ENCODE measurements around the gene TLK1. TPM values are rescaled to one million over a fixed set of nuclear protein-coding genes. Genes with fewer than 3 reads are reported as not detected.

Gene TLK1
- total and polyA plus RNA-seq, 2 experiments from 2014 or later, result 41.2 to 45.0 TPM

- TF ChIP-seq CREB1 (CRISPR knock-in tag; IDR thresholded peaks at IDR 0.05; ENCODE audit: low read depth), result no peak
- TF ChIP-seq EZH2phosphoT487 (IDR thresholded peaks at IDR 0.05; ENCODE audit: unreplicated experiment), result no peak
- no peak for TF ChIP-seq ZNF331 (CRISPR knock-in tag; IDR thresholded peaks at IDR 0.05; ENCODE audit: low read depth)
- TF ChIP-seq POLR2AphosphoS5 (IDR thresholded peaks at IDR 0.05; ENCODE audit: low read depth), result no peak
Observed at GRCh38 chr2:171200469-171200868, 39.8 kb upstream of the TLK1 start (continued).

GRCh38 chr2:171191021-171191420 is 30.3 kb upstream of the TLK1 start:
- Histone ChIP-seq H3K4me1 (ENCODE audit: insufficient read depth) (peaks cover 4% of the 10 kb centered on the region; the same call in 1 of the 2 replicates), H3K27me3 (ENCODE audit: insufficient read depth) (no peaks in the 10 kb centered on the region), H4K20me1 (replicated peaks; ENCODE audit: insufficient read depth) (no peaks in the 10 kb centered on the region), H3K4me3 (no peak overlapping the region), H3K9me2 (ENCODE audit: insufficient read depth) (no peaks in the 10 kb centered on the region), H3K4me2 (no peak overlapping the region), H3K79me2 (replicated peaks; ENCODE audit: insufficient read depth) (no peaks in the 10 kb centered on the region), H2AFZ (peak overlapping the region; percentile 65; the same call in 1 of the 2 replicates), H3K27ac (ENCODE audit: low read depth) (no peak overlapping the region), H3F3A (replicated peaks; ENCODE audit: low read depth) (no peaks in the 10 kb centered on the region), H3K36me3 (ENCODE audit: insufficient read depth) (no peaks in the 10 kb centered on the region)
- Mint-ChIP-seq H3K4me1 (no peaks in the 10 kb centered on the region), H3K36me3 (ENCODE audit: low read depth) (no peaks in the 10 kb centered on the region), H3K27ac (no peak overlapping the region), H3K27me3 (ENCODE audit: insufficient read depth, low read depth, poor library complexity) (peaks cover 7% of the 10 kb centered on the region), H3K9me3 (no peaks in the 10 kb centered on the region), H3K4me3 (no peak overlapping the region)
- no peak for ATAC-seq
- TF ChIP-seq ZNF114 (CRISPR knock-in tag; IDR thresholded peaks at IDR 0.05), result no peak
- TF ChIP-seq REST (IDR thresholded peaks at IDR 0.05; ENCODE audit: unreplicated experiment), result no peak
- no peak for TF ChIP-seq CTCF (conservative IDR thresholded peaks at IDR 0.05; ENCODE audit: low read depth in 2 of 2)
- no peak for TF ChIP-seq EZH2phosphoT487 (IDR thresholded peaks at IDR 0.05; ENCODE audit: unreplicated experiment)
- TF ChIP-seq NANOG (IDR thresholded peaks at IDR 0.05; ENCODE audit: borderline replicate concordance), result no peak
- no peak for DNase-seq (ENCODE audit: low spot score)

- Histone ChIP-seq H2AFZ (no peak overlapping the region), H3K79me2 (replicated peaks; ENCODE audit: insufficient read depth) (no peaks in the 10 kb centered on the region), H3K9me2 (ENCODE audit: insufficient read depth) (no peaks in the 10 kb centered on the region), H3K4me3 (no peak overlapping the region), H3K27ac (ENCODE audit: low read depth) (no peak overlapping the region), H3K4me2 (no peak overlapping the region), H3F3A (replicated peaks; ENCODE audit: low read depth) (no peaks in the 10 kb centered on the region), H3K27me3 (ENCODE audit: insufficient read depth) (no peaks in the 10 kb centered on the region), H3K4me1 (ENCODE audit: insufficient read depth) (no peaks in the 10 kb centered on the region), H4K20me1 (replicated peaks; ENCODE audit: insufficient read depth) (no peaks in the 10 kb centered on the region), H3K36me3 (ENCODE audit: insufficient read depth) (no peaks in the 10 kb centered on the region)
- Mint-ChIP-seq H3K36me3 (ENCODE audit: low read depth) (no peaks in the 10 kb centered on the region), H3K4me3 (no peak overlapping the region), H3K4me1 (no peaks in the 10 kb centered on the region), H3K27me3 (ENCODE audit: insufficient read depth, low read depth, poor library complexity) (no peaks in the 10 kb centered on the region), H3K9me3 (no peaks in the 10 kb centered on the region), H3K27ac (no peak overlapping the region)
- TF ChIP-seq NANOG (IDR thresholded peaks at IDR 0.05; ENCODE audit: borderline replicate concordance), result no peak
- no peak for TF ChIP-seq ETS1 (IDR thresholded peaks at IDR 0.05)
- TF ChIP-seq STAT1 (IDR thresholded peaks at IDR 0.05; ENCODE audit: unreplicated experiment), result no peak
- TF ChIP-seq CREB1 (CRISPR knock-in tag; IDR thresholded peaks at IDR 0.05; ENCODE audit: low read depth), result no peak
- TF ChIP-seq CTCF (conservative IDR thresholded peaks at IDR 0.05; ENCODE audit: low read depth in 2 of 2), result no peak
- TF ChIP-seq POLR2AphosphoS5 (IDR thresholded peaks at IDR 0.05; ENCODE audit: low read depth), result no peak
- no peak for TF ChIP-seq JUNB (IDR thresholded peaks at IDR 0.05; ENCODE audit: unreplicated experiment)
- TF ChIP-seq EZH2phosphoT487 (IDR thresholded peaks at IDR 0.05; ENCODE audit: unreplicated experiment), result no peak
- TF ChIP-seq ZNF114 (CRISPR knock-in tag; IDR thresholded peaks at IDR 0.05), result no peak
- ATAC-seq (no peak), DNase-seq (ENCODE audit: low spot score) (no peak)
Observed at GRCh38 chr2:171187819-171188218, 27.1 kb upstream of the TLK1 start.
